GM18526 (cell line): ENCODE results near the gene CDC42BPG.

Experiments used
- POLR2A ChIP-seq: IDR thresholded peaks from 3 replicates; pipeline ENCODE4 v1.6.1; 2011; ENCODE audit not compliant: insufficient read length; ENCODE audit errors: extremely low read depth

Gene CDC42BPG

GRCh38 chr11:64802370-64803157 lies 41.9 kb downstream of the CDC42BPG start:
- peak; percentile 34 for TF ChIP-seq POLR2A

DNA sequence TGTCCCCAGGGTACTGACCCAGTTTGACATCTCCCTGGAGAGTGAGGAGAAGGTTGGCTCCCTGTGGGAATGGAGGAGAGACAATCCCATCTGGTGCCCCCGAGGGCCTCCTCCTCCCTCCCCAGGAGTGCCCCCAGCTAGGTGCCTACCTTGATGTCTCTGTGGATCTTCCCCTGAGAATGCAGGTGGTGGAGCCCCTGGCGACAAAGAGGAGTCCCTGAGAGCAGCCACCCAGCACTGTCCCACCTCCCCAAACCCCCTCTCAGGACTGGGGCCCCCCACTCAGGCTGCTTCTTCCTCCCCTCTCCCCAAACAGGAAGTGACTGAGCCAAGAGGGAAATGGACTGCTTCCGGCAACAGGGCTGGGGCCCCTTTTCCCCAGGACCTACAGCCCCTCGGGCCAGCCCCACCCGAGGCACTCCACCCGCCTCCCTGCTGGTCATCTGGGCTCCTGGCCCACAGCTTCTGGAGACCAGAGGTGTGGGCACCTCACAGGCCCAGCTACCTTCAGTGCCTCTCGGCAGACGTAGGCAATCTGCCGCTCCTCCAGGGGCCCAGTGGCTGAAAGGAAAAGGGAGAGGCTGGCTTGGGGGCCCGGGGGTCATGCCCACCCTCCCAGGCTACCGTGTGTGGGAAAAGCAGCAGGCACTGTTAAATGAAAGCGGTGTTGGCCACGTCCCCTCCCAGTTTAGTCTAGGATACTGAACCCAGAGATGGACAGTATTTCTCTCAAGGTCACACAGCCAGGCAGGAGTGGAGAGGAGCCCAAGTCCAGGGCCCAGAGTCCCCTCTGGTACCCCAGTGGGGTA lies 42.7 kb downstream of the CDC42BPG start:
- no peak for TF ChIP-seq POLR2A

- TF ChIP-seq POLR2A: no peak
Observed at GRCh38 chr11:64801158-64801464, 43.3 kb downstream of the CDC42BPG start.

DNA sequence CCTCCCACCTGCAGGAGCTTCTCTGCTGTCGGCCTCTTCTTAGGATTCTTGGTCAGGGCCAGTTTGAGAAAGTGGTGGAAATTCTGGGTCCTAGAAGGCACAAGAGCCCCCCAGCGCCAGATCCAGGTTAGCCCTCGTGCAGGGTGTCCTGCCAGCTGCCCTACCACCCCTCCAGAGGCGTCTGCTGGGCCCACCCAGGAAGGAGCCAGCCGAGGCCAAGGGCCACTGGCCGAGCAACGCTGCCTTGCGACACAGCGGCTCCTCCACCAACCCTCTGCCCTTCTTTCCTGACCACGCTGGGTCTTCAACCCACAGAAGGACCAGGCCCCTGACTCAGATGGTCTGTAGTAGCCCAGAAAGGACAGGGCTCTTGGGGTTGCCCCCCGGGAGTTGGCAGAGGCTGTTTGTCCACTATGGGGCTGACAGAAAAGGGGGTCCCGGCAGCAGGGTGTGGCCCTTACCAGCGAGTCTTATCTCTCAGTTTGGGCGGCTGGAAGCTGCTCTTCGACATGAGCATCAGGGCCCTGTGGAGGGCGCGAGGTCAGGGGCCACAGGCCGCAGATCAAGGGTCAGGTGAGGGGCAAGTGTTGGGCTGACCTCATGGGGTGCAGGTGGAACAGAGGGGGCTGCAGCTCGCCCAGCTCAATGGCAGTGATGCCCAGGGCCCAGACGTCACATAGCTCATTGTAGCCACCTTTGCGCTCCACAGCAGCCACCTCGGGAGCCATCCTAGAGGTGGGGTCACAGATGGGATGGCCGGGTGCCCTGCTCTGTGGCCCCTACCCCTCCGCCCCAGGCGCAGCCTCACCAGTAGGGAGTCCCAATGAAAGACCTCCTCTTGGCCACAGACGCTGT lies 43.9 kb downstream of the CDC42BPG start:
- TF ChIP-seq POLR2A: no peak

GRCh38 chr11:64799623-64800302 lies 44.7 kb downstream of the CDC42BPG start:
- TF ChIP-seq POLR2A: no peak

- TF ChIP-seq POLR2A: no peak
Observed at GRCh38 chr11:64799256-64799622, 45.2 kb downstream of the CDC42BPG start.

GRCh38 chr11:64796757-64797541 lies 47.5 kb downstream of the CDC42BPG start:
- no peak for TF ChIP-seq POLR2A

GRCh38 chr11:64796047-64796756 lies 48.3 kb downstream of the CDC42BPG start:
- TF ChIP-seq POLR2A: no peak

DNA sequence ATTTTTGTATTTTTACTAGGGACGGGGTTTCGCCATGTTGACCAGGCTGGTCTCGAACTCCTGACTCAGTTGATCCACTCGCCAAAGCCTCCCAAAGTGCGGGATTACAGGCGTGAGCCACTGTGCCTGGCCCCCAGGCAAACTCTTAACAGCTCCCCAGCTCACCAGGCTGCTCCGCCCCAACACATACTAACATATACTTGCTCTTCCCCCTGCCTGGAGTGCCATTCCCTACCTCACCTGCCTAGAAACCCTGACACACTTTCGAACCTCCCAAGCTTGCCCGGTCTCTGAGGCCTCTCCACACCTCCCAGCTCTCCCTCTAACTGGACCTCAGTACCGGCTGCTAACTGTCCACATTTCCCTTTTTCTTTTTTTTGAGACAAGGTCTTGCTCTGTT lies 49.9 kb downstream of the CDC42BPG start:
- TF ChIP-seq POLR2A: no peak

DNA sequence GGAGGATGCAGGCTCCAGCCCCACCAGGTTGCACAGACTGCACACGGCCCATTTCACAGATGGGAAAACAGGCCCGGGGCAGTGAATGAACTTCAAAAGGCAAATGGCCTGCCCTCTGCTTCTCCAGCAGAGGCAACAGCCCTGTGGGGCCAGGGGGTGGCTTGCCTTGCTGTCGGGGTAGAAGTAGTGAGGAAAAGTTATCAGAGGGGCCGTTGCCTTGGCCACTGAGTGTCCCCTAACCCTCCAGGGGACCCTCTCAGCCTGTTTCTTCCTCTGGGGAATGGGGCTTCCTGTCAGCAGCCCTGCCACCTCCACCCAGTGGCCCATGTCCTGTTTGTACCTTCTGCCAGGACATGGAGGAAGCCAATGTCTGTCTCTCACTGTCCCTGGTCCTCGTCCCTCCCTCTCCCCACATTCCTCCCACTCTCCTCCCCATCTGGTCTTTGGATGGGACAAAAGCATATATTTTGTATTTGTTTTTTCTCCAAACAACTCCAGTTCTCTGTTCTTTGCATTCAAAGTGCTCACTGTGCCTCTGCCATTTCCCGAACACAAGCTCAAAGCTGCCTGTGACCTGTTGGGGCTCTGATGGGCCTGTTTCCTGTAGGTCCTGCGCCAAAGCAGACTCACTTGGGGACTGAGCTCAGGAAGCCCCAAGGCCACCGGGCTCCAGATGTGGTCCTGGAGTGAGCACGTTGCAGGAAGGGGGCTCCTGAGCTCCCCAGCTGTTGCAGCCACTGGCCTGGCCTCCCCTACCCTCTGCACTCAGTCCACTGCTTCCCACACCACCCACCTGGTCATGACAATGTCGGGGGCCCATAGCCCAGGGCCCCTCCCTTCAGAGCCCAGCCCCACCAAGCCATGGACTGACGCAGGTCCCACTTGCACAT lies 50.9 kb downstream of the CDC42BPG start:
- no peak for TF ChIP-seq POLR2A

- no peak for TF ChIP-seq POLR2A
Observed at GRCh38 chr11:64792482-64792881, 52.0 kb downstream of the CDC42BPG start.

GRCh38 chr11:64791781-64792291 lies 52.6 kb downstream of the CDC42BPG start:
- TF ChIP-seq POLR2A: no peak
